Measurements from ENCODE around the gene RASL12. TPM values are rescaled to one million over a fixed set of nuclear protein-coding genes. Genes with fewer than 3 reads are reported as not detected.
A peak's percentile ranks its signal among the peaks of the same experiment; 100 is the strongest.
"Not testable (repeated sequence)": the region's sequence is repeated elsewhere in the genome, so short reads cannot be mapped to it uniquely, and the experiment has no call there.

Gene RASL12
- total RNA-seq, 1 donor from 2014 or later, result 20.2 TPM

GRCh38 chr15:65044724-65045481, 22.9 kb downstream of the RASL12 start, which contains the start of gene SLC51B:
Gene SLC51B (plus strand): TSS chr15:65045387. CDS start chr15:65050005, 4,618 bp downstream.
- Histone ChIP-seq H3K4me3 (no peak within 1 kb of the TSS), H3K27me3 (no peaks in the 10 kb centered on the region), H3K27ac (peak within 1 kb of the TSS; percentile 58), H3K36me3 (no peaks in the 10 kb centered on the region), H3K9me3 (no peaks in the 10 kb centered on the region), H3K4me1 (peaks cover 28% of the 10 kb centered on the region)
- DNase-seq (peak; percentile 78), ATAC-seq (peak; percentile 88)
- intact Hi-C loops (cut with DNase I), result no loop called here
- no peak for TF ChIP-seq CTCF (IDR thresholded peaks at IDR 0.05)

GRCh38 chr15:65044218-65044617, 23.6 kb downstream of the RASL12 start:
- H3K36me3 ChIP-seq; intact Hi-C loops (cut with DNase I); H3K27me3 ChIP-seq; DNase-seq; H3K4me3 ChIP-seq; H3K9me3 ChIP-seq: not testable (repeated sequence)
- Histone ChIP-seq H3K4me1 (peaks cover 21% of the 10 kb centered on the region), H3K27ac (peak overlapping the region; percentile 58)
- ATAC-seq, result peak; percentile 78

- Histone ChIP-seq H3K4me3 (no peak overlapping the region), H3K27me3 (no peaks in the 10 kb centered on the region), H3K36me3 (no peaks in the 10 kb centered on the region), H3K9me3 (no peaks in the 10 kb centered on the region), H3K4me1 (peaks cover 20% of the 10 kb centered on the region), H3K27ac (no peak overlapping the region)
- DNase-seq (no peak), ATAC-seq (no peak)
- intact Hi-C loops (cut with DNase I), result no loop called here
- TF ChIP-seq CTCF (IDR thresholded peaks at IDR 0.05), result no peak
Measured at GRCh38 chr15:65042776-65043327, 24.9 kb downstream of the RASL12 start.

GRCh38 chr15:65041787-65042186, 26.0 kb downstream of the RASL12 start:
- DNase-seq, result no peak
- no peak for TF ChIP-seq CTCF (IDR thresholded peaks at IDR 0.05)
- H3K27ac ChIP-seq, result no peak overlapping the region
- no peak overlapping the region for H3K4me3 ChIP-seq
- H3K27me3 ChIP-seq, result no peaks in the 10 kb centered on the region
- intact Hi-C loops (cut with DNase I), result no loop called here
- no peak for ATAC-seq
- peaks cover 20% of the 10 kb centered on the region for H3K4me1 ChIP-seq
- no peaks in the 10 kb centered on the region for H3K9me3 ChIP-seq
- H3K36me3 ChIP-seq, result no peaks in the 10 kb centered on the region

- H3K4me1 ChIP-seq, result peaks cover 15% of the 10 kb centered on the region
- no peaks in the 10 kb centered on the region for H3K27me3 ChIP-seq
- no peak for DNase-seq
- no peaks in the 10 kb centered on the region for H3K36me3 ChIP-seq
- no peak overlapping the region for H3K27ac ChIP-seq
- no peaks in the 10 kb centered on the region for H3K9me3 ChIP-seq
- TF ChIP-seq CTCF (IDR thresholded peaks at IDR 0.05), result no peak
- no peak overlapping the region for H3K4me3 ChIP-seq
- intact Hi-C loops (cut with DNase I), result no loop called here
- ATAC-seq, result no peak
Measured at GRCh38 chr15:65040461-65040860, 27.3 kb downstream of the RASL12 start.

- DNase-seq (no peak), ATAC-seq (no peak)
- TF ChIP-seq CTCF (IDR thresholded peaks at IDR 0.05), result no peak
- H3K27me3 ChIP-seq, result no peaks in the 10 kb centered on the region
- H3K4me1 ChIP-seq, result peaks cover 4% of the 10 kb centered on the region
- no peak overlapping the region for H3K27ac ChIP-seq
- H3K4me3 ChIP-seq, result no peak overlapping the region
- H3K9me3 ChIP-seq, result no peaks in the 10 kb centered on the region
- no peaks in the 10 kb centered on the region for H3K36me3 ChIP-seq
- intact Hi-C loops (cut with DNase I), result no loop called here
Measured at GRCh38 chr15:65038836-65039235, 29.0 kb downstream of the RASL12 start.
